ENCODE results near the gene SLC1A7.

- TF ChIP-seq, protein P1, sequence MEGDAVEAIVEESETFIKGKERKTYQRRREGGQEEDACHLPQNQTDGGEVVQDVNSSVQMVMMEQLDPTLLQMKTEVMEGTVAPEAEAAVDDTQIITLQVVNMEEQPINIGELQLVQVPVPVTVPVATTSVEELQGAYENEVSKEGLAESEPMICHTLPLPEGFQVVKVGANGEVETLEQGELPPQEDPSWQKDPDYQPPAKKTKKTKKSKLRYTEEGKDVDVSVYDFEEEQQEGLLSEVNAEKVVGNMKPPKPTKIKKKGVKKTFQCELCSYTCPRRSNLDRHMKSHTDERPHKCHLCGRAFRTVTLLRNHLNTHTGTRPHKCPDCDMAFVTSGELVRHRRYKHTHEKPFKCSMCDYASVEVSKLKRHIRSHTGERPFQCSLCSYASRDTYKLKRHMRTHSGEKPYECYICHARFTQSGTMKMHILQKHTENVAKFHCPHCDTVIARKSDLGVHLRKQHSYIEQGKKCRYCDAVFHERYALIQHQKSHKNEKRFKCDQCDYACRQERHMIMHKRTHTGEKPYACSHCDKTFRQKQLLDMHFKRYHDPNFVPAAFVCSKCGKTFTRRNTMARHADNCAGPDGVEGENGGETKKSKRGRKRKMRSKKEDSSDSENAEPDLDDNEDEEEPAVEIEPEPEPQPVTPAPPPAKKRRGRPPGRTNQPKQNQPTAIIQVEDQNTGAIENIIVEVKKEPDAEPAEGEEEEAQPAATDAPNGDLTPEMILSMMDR (IDR thresholded peaks at IDR 0.05; ENCODE audit: poor library complexity): no peak
- TF ChIP-seq EZH2 (IDR thresholded peaks at IDR 0.05; ENCODE audit: borderline replicate concordance) (no peak), EZH2phosphoT487 (IDR thresholded peaks at IDR 0.05; ENCODE audit: low read depth, severe bottlenecking, unreplicated experiment) (no peak)
These were observed 23.9 kb upstream of the SLC1A7 start for GRCh38 chr1:53166366-53166765.
